Measurements from ENCODE around the gene COL4A6. TPM values are rescaled to one million over a fixed set of nuclear protein-coding genes. Genes with fewer than 3 reads are reported as not detected.

The COL4A6 gene
- total RNA-seq, 2 experiments from 2014 or later: not detected

GRCh38 chrX:108235986-108236385 is 202.2 kb downstream of the COL4A6 start:
- H3K9me2 ChIP-seq (ENCODE audit: insufficient read depth, low read length): no peaks in the 10 kb centered on the region
- H3K9me3 ChIP-seq (ENCODE audit: low read length): no peaks in the 10 kb centered on the region
- no peak overlapping the region for H3K27ac ChIP-seq (ENCODE audit: low read depth, low read length, poor library complexity, severe bottlenecking)
- H2AFZ ChIP-seq (ENCODE audit: low read length): no peak overlapping the region
- ChIA-PET POLR2A (no interaction called here), CTCF (ENCODE audit: unreplicated experiment) (no interaction called here)
- intact Hi-C loops (cut with micrococcal nuclease; ENCODE audit: unreplicated experiment): no loop called here
- TF ChIP-seq, protein P1, sequence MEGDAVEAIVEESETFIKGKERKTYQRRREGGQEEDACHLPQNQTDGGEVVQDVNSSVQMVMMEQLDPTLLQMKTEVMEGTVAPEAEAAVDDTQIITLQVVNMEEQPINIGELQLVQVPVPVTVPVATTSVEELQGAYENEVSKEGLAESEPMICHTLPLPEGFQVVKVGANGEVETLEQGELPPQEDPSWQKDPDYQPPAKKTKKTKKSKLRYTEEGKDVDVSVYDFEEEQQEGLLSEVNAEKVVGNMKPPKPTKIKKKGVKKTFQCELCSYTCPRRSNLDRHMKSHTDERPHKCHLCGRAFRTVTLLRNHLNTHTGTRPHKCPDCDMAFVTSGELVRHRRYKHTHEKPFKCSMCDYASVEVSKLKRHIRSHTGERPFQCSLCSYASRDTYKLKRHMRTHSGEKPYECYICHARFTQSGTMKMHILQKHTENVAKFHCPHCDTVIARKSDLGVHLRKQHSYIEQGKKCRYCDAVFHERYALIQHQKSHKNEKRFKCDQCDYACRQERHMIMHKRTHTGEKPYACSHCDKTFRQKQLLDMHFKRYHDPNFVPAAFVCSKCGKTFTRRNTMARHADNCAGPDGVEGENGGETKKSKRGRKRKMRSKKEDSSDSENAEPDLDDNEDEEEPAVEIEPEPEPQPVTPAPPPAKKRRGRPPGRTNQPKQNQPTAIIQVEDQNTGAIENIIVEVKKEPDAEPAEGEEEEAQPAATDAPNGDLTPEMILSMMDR (conservative IDR thresholded peaks at IDR 0.05; ENCODE audit: low read length): no peak
- TF ChIP-seq EZH2phosphoT487 (IDR thresholded peaks at IDR 0.05; ENCODE audit: borderline replicate concordance, low read depth, low read length): no peak
- DNase-seq (ENCODE audit: low spot score): no peak
- H3K36me3 ChIP-seq (ENCODE audit: insufficient read depth, low read length): no peaks in the 10 kb centered on the region
- no peaks in the 10 kb centered on the region for H3K4me1 ChIP-seq (ENCODE audit: insufficient read depth, low read length, poor library complexity, severe bottlenecking)
- no peaks in the 10 kb centered on the region for H3K79me2 ChIP-seq (ENCODE audit: insufficient read depth, low read depth, low read length)
- H3K4me2 ChIP-seq (ENCODE audit: low read length): no peak overlapping the region
- H4K20me1 ChIP-seq (ENCODE audit: insufficient read depth, low read length): no peaks in the 10 kb centered on the region
- BruUV-seq (replicated peaks): no TSS peak
- no peak overlapping the region for H3K4me3 ChIP-seq (ENCODE audit: low read depth, low read length, poor library complexity, severe bottlenecking)

DNA sequence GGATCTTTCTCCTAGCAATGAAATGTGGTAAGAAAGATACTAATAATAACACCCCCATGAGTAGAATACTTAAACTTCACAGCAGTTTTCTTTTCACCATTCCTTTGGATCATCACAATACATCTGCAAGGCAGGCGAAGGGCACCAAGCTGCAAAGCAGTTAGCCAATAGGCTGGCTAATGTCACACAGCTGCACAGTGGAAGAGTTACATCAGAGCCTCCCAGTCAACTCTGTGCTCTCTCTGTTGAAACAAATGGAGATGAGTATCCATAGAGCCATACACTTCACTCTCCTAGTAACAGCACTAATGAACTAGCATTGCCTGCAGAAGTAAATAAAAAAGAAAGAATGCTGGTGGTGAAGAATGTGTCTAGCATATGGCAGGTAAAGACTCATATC is 207.6 kb downstream of the COL4A6 start:
- no peak overlapping the region for H3K4me3 ChIP-seq (ENCODE audit: low read depth, low read length, poor library complexity, severe bottlenecking)
- no peak overlapping the region for H3K4me2 ChIP-seq (ENCODE audit: low read length)
- no peak for DNase-seq (ENCODE audit: low spot score)
- no peaks in the 10 kb centered on the region for H3K36me3 ChIP-seq (ENCODE audit: insufficient read depth, low read length)
- no peaks in the 10 kb centered on the region for H3K79me2 ChIP-seq (ENCODE audit: insufficient read depth, low read depth, low read length)
- no peaks in the 10 kb centered on the region for H4K20me1 ChIP-seq (ENCODE audit: insufficient read depth, low read length)
- H3K9me3 ChIP-seq (ENCODE audit: low read length): no peaks in the 10 kb centered on the region
- TF ChIP-seq EZH2phosphoT487 (IDR thresholded peaks at IDR 0.05; ENCODE audit: borderline replicate concordance, low read depth, low read length): no peak
- TF ChIP-seq, protein P1 (conservative IDR thresholded peaks at IDR 0.05; ENCODE audit: low read length): no peak
- no peak overlapping the region for H3K27ac ChIP-seq (ENCODE audit: low read depth, low read length, poor library complexity, severe bottlenecking)
- ChIA-PET CTCF (ENCODE audit: unreplicated experiment) (no interaction called here), POLR2A (no interaction called here)
- no peaks in the 10 kb centered on the region for H3K4me1 ChIP-seq (ENCODE audit: insufficient read depth, low read length, poor library complexity, severe bottlenecking)
- intact Hi-C loops (cut with micrococcal nuclease; ENCODE audit: unreplicated experiment): no loop called here
- no peak overlapping the region for H2AFZ ChIP-seq (ENCODE audit: low read length)
- no TSS peak for BruUV-seq (replicated peaks)
- no peaks in the 10 kb centered on the region for H3K9me2 ChIP-seq (ENCODE audit: insufficient read depth, low read length)

DNA sequence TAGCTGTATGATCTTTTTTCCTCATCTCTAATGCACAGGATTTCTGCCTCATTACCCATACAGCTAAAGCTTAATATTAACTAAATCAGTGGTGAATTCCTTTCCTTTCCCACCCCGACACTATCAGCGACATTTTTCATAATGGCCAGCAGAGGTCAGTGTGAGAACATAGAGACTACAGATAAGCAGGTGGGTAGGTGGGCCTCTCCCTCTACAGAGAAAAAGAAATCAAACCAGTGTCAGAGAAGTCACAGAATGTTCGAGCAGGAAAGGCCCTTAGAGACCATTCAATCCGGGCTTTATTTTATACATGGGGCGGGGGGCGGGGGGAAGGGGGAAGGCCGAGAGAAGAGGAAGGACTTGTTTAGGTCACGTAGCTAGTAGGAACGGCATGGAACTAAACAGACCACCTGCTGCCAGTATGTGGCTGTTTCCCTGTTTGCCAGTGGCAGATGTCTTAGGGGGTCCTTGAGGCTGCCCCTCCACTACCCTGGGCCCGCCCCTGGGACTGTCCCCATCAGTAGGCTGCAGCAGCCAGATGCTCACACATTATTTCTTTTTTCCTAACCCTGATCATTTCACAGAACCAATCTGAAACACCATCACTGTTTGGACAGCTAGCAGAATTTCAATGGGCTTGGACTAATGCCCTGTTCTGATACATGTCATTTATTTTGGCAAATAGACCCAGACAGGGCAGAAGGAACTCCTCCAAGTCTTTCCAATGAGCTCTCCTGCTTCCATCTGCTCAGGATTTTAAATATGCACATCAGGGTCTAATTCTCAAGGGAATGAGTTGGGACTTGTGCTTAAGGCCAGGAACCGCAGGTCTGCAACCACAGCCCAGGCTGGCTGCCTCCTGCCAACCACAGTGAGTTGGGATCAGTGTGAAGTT is 213.2 kb downstream of the COL4A6 start:
- TF ChIP-seq, protein P1 (conservative IDR thresholded peaks at IDR 0.05; ENCODE audit: low read length): peak; percentile 68
- TF ChIP-seq EZH2phosphoT487 (IDR thresholded peaks at IDR 0.05; ENCODE audit: borderline replicate concordance, low read depth, low read length): no peak
- intact Hi-C loops (cut with micrococcal nuclease; ENCODE audit: unreplicated experiment): loop anchor here (10.0 kb wide), 1 partner anchor 310 kb away; no protein-coding TSS in a partner anchor
- H3K4me2 ChIP-seq (ENCODE audit: low read length): no peak overlapping the region
- H3K27ac ChIP-seq (ENCODE audit: low read depth, low read length, poor library complexity, severe bottlenecking): no peak overlapping the region
- no peaks in the 10 kb centered on the region for H3K4me1 ChIP-seq (ENCODE audit: insufficient read depth, low read length, poor library complexity, severe bottlenecking)
- H2AFZ ChIP-seq (ENCODE audit: low read length): no peak overlapping the region
- peak; percentile 12 for DNase-seq (ENCODE audit: low spot score)
- no peaks in the 10 kb centered on the region for H4K20me1 ChIP-seq (ENCODE audit: insufficient read depth, low read length)
- no peaks in the 10 kb centered on the region for H3K36me3 ChIP-seq (ENCODE audit: insufficient read depth, low read length)
- no peaks in the 10 kb centered on the region for H3K79me2 ChIP-seq (ENCODE audit: insufficient read depth, low read depth, low read length)
- CTCF ChIA-PET (ENCODE audit: unreplicated experiment): interaction anchor here (1.0 kb wide), 1 partner anchor 315 kb away, joined by 3 read pairs; no protein-coding TSS in a partner anchor
- no TSS peak for BruUV-seq (replicated peaks)
- no peaks in the 10 kb centered on the region for H3K9me2 ChIP-seq (ENCODE audit: insufficient read depth, low read length)
- no peak overlapping the region for H3K4me3 ChIP-seq (ENCODE audit: low read depth, low read length, poor library complexity, severe bottlenecking)
- POLR2A ChIA-PET: interaction anchor here (0.6 to 1.0 kb wide), 2 partner anchors 8 to 32 kb away, joined by 3 read pairs; no protein-coding TSS in a partner anchor
- no peaks in the 10 kb centered on the region for H3K9me3 ChIP-seq (ENCODE audit: low read length)

Data from OCI-LY7 (cell line).